WI38 (cell line): ENCODE measurements around the gene HSP90AB1.

Experiments used
- H3K4me3 ChIP-seq: 2 replicates; pipeline ENCODE4 v1.5.1; 2011; ENCODE audit warnings: low read depth, mild to moderate bottlenecking, control low read depth, low read length
- TF ChIP-seq, protein P1 (sequence below): IDR thresholded peaks from 2 replicates; pipeline ENCODE4 v1.5.1; 2012; ENCODE audit warnings: low read depth, mild to moderate bottlenecking, control low read depth, low read length

The HSP90AB1 gene

DNA sequence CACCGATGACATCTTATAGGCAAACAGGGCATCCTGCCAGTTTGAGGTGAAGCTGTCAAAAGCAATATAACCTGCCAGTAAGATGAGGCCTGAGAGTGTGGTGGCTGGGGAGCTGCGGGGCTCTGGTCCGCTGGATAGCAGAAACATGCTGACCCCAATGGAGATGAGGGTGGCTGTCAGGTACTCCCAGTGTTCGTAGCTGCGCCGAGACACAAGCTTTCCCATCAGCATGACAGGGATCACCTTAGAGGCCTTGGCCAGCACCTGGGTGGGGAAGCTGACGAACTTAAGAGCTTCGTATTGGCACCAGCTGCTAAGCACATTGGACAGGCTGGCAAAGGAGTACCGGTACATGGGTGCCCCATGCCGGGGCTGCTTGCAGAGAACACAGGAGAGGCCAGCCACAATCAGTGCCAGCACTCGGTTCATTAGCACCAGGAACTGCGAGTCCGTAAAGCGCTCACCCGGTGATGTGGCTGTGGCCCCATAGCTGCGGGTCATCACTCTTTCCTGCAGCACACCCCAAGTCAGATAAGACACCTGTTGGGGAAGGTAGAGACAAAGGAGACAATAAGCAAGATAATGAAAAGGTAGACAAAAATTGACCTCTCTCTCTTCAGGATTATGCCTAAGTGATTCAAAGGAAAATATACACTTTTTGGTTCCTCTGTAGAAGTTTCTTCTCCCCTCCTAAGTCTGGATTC, 8.4 kb downstream of the HSP90AB1 start:
- peak overlapping the region; percentile 95 for H3K4me3 ChIP-seq
- TF ChIP-seq, protein P1, sequence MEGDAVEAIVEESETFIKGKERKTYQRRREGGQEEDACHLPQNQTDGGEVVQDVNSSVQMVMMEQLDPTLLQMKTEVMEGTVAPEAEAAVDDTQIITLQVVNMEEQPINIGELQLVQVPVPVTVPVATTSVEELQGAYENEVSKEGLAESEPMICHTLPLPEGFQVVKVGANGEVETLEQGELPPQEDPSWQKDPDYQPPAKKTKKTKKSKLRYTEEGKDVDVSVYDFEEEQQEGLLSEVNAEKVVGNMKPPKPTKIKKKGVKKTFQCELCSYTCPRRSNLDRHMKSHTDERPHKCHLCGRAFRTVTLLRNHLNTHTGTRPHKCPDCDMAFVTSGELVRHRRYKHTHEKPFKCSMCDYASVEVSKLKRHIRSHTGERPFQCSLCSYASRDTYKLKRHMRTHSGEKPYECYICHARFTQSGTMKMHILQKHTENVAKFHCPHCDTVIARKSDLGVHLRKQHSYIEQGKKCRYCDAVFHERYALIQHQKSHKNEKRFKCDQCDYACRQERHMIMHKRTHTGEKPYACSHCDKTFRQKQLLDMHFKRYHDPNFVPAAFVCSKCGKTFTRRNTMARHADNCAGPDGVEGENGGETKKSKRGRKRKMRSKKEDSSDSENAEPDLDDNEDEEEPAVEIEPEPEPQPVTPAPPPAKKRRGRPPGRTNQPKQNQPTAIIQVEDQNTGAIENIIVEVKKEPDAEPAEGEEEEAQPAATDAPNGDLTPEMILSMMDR, result no peak

DNA sequence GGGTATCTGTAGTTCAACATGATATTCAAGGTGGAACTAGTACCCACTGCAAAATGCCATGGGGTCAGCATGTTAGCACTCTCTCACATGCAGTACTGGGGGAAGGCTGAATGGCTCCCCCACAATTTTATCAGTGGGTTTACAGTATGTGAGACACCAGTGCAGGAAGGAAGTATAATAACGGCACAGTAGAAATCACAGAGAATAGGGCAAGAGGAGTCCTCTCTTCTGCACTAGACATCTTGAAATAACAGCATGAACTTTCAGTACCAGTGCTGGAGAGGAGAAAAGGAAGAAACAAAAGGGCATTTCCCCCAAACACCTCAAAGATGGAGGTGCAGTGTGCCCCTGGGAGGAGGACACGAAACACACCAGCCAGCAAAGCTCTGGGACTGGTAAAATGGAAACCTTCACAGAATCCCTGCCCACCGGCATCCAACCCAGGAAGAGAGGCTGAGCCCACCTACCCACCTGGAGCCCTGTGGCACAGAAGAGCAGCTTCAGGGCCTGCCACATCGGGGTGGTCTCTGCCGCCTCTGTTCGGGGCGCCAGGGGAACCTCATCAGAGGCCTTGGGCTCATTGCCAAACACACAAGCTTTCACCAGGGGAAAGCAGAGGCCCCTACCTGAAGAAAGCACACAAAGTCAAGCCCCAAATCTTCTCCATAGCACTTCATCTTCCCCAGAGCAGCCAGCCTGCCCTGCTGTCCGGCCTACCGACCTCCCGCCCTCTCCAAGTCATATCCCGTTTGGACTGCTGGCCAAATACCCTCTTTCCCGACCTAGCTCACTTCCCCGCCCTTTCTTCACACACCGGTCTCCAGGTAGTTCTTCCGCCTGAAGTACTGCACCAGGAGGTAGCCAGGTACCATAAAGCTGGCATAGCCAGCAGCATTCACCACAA, 9.2 kb downstream of the HSP90AB1 start:
- TF ChIP-seq, protein P1, result no peak

DNA sequence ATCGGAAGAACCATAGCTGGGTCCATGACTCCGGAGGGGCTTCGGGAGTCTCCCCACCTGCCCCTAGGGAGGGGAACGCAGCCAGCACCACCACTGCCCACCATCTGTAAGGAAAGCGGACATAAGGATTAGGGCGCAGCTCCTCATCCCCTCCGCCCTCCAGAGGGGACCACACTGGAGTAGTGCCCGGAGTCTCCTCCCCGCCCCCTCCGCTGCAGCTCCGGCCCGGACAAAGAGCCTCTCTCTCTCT, 9.8 kb downstream of the HSP90AB1 start:
- TF ChIP-seq, protein P1, result no peak
- peak overlapping the region; percentile 95 for H3K4me3 ChIP-seq

More for the DNA sequence above, 9.2 kb downstream of the HSP90AB1 start:
- H3K4me3 ChIP-seq, result peak overlapping the region; percentile 95

DNA sequence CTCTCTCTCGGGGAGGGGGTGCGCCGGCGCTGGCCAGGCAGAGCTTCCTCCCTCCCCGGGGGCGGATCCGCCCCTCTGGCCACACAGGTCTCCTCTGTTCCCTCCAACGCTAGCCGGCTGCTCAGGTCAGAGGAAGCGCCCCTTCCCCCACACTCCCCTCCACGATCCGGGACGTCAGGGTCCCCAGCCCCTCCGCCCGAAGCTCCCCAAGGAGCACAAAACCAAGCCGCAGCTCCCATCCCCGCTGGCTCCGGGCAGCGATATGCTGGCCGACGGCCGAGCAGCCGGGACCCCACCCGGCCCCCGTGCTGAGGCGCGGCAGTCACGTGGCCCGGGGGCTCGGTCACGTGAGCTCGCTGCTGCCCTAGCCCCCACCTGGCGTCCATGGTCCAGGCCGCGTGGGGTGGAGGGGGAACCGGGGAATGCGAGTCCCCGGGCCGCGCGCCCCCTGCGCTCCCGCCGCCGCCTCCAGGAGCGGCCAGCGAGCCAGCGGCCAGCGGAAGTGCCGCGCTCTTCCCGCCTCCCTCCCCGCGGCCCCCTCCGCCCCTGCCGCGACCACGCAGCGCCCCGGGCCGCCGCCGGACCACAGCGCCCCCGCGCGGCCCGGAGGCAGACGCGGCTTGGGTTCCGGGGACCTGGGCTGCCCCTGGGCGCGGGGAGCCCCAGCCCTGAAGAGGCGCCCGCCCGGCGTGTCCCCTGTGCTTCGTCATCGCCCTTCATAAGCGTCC, 10.3 kb downstream of the HSP90AB1 start, which contains the start of gene SLC35B2:
SLC35B2 (minus strand) TSS at position 504 of the 728 bp plus-strand sequence; CDS start at position 386, 118 bp downstream.
- H3K4me3 ChIP-seq, result peak within 1 kb of the TSS; percentile 95
- TF ChIP-seq, protein P1, result peak; percentile 27

DNA sequence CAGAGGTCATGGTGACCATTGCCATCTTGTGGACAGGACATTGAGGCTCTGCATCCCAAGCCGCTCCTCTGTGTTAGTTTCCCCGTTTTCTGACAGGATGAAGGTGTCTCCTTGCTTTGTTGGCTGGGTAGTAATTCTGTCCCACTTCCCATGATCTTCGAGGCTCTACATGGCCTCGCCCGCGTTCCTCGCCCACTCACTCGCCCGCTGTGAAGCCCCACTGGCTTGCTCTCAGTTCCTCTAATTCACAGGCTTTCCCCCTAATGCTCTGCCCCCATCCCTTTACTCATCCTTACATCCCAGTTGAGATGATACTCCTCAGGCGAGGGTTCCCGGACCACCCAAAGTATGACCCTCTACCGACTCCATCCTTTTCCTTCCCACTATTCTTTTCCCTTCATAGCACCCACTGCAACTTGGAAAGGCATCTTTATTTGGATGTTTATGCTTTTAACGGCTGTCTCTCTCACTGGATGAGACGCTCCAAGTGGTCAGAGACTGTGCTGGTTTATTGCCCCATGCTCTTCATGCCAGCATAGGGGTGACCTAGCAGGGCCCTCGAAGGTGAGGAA, 10.9 kb downstream of the HSP90AB1 start:
- peak overlapping the region; percentile 95 for H3K4me3 ChIP-seq
- TF ChIP-seq, protein P1, result no peak

DNA sequence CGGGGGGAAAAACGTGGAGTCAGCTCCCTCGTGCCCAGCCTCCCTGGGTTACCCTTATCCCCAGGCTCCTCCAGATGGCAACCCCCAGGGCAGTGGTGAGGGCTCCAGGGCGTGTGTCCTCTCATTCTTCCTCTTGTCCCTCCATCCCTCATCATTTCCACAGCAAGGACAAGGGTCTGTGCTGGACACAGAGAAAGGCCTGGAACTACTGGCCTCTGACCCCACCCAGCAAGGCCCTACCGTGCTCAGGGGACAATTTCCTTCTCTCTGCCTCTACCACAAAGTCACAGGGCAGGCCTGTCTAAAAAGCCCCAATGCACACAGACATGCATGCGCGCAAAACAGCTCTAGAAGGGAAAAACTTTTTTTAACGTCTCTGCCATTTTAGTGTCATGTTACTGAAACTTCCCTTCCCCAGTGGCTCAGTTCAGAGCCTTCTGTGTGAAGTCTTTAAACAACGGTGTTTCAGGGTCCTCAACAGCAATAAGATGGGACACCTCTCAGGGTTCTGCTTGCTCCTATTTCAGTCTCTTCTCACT, 11.5 kb downstream of the HSP90AB1 start:
- TF ChIP-seq, protein P1, result no peak
- no peak overlapping the region for H3K4me3 ChIP-seq
